ENCODE measurements around the gene BRINP3. TPM values are rescaled to one million over a fixed set of nuclear protein-coding genes. Genes with fewer than 3 reads are reported as not detected.

The BRINP3 gene
- total and polyA plus RNA-seq, 2 of the 13 experiments (the other 11 are each of a cell fraction or from before 2014, with no cell fraction given): not detected

GRCh38 chr1:190138266-190138665 lies 339.4 kb downstream of the BRINP3 start:
- no peaks in the 10 kb centered on the region for H4K20me1 ChIP-seq (ENCODE audit: insufficient read depth, low read length)
- FAIRE-seq (no peak), ATAC-seq (no peak), DNase-seq (ENCODE audit: low spot score) (no peak)
- no peak overlapping the region for H3K9ac ChIP-seq (ENCODE audit: insufficient read depth, low read depth, low read length)
- H3K9me3 ChIP-seq (ENCODE audit: low read length): no peaks in the 10 kb centered on the region
- ChIA-PET CTCF (ENCODE audit: low intra/inter-chr PET ratio, low total read pairs) (no interaction called here), POLR2A (no interaction called here)
- in situ Hi-C loops (cut with HindIII; ENCODE audit: extremely low pct_ligation_motif_present, low pct_unique_long_range_greater_than_20kb) (no loop called here), intact Hi-C loops (cut with micrococcal nuclease; ENCODE audit: unreplicated experiment) (no loop called here)
- H3K27ac ChIP-seq (ENCODE audit: extremely low read length, insufficient read depth, low read length): no peak overlapping the region
- 3% methylated on average over 2 of the region's 2 CpGs for WGBS (ENCODE audit: low lambda C conversion rate)
- BruUV-seq (replicated peaks): no TSS peak
- no peaks in the 10 kb centered on the region for H3K27me3 ChIP-seq (ENCODE audit: control insufficient read depth in 1 of 2, insufficient read depth in 2 of 2, low read length in 2 of 2)
- no peaks in the 10 kb centered on the region for H3K36me3 ChIP-seq (replicated peaks in 1 of 2; ENCODE audit: control insufficient read depth in 1 of 2, insufficient read depth in 2 of 2, low read length in 2 of 2)
- no peak for TF ChIP-seq ZKSCAN8 (CRISPR knock-in tag; IDR thresholded peaks at IDR 0.05; ENCODE audit: borderline replicate concordance)
- no peak for TF ChIP-seq MYNN (CRISPR knock-in tag; IDR thresholded peaks at IDR 0.05; ENCODE audit: low read depth)
- TF ChIP-seq ZNF253 (CRISPR knock-in tag; IDR thresholded peaks at IDR 0.05; ENCODE audit: borderline replicate concordance): no peak
- TF ChIP-seq SMAD1 (CRISPR knock-in tag; IDR thresholded peaks at IDR 0.05; ENCODE audit: borderline replicate concordance, low read depth): no peak
- no peak for TF ChIP-seq DZIP1 (CRISPR knock-in tag; IDR thresholded peaks at IDR 0.05)
- TF ChIP-seq ERF (CRISPR knock-in tag; IDR thresholded peaks at IDR 0.05): no peak
- no peak for TF ChIP-seq MIER3 (CRISPR knock-in tag; IDR thresholded peaks at IDR 0.05; ENCODE audit: borderline replicate concordance)
- no peak for TF ChIP-seq HNRNPLL (IDR thresholded peaks at IDR 0.05; ENCODE audit: low read depth, low read length, poor library complexity, severe bottlenecking)
- no peak for TF ChIP-seq TRAFD1 (CRISPR knock-in tag; IDR thresholded peaks at IDR 0.05; ENCODE audit: borderline replicate concordance)
- TF ChIP-seq ZNF652 (CRISPR knock-in tag; IDR thresholded peaks at IDR 0.05; ENCODE audit: borderline replicate concordance, low read depth): no peak
- no peak overlapping the region for H2AFZ ChIP-seq (ENCODE audit: low read length)
- no peaks in the 10 kb centered on the region for H3K79me2 ChIP-seq (ENCODE audit: insufficient read depth, low read length)
- no peak overlapping the region for H3K4me2 ChIP-seq (ENCODE audit: low read depth, low read length)
- no peak overlapping the region for H3K4me3 ChIP-seq (replicated peaks in 1 of 3; ENCODE audit: insufficient read depth in 1 of 3, low read depth in 2 of 3, low read length in 3 of 3)
- H3K4me1 ChIP-seq (ENCODE audit: insufficient read depth, low read length): no peaks in the 10 kb centered on the region
